Esophagus squamous epithelium (tissue), 4 donors: ENCODE measurements around the gene PUS1.

Experiments used
- CTCF ChIP-seq, 6 experiments: fragments of 450-650 bp in 4 of 6; fragments of 200-600 bp in 2 of 6; sonication (generic) in 2 of 6; IDR thresholded peaks; one replicate each; pipeline ENCODE4 v1.5.1; 2016 to 2019; ENCODE audit warnings: antibody characterized with exemption in 6 of 6, mild to moderate bottlenecking in 4 of 6, moderate library complexity in 4 of 6
- POLR2A ChIP-seq, 4 donors: fragments of 450-650 bp; IDR thresholded peaks; one replicate each; pipeline ENCODE4 v1.6.1; 2017; ENCODE audit warnings: antibody characterized with exemption in 4 of 4, mild to moderate bottlenecking in 4 of 4, moderate library complexity in 3 of 4

GRCh38 chr12:131901431-131902331 is 27.4 kb upstream of the PUS1 start:
- no peak for TF ChIP-seq CTCF (IDR thresholded peaks at IDR 0.05)
- TF ChIP-seq POLR2A (IDR thresholded peaks at IDR 0.05): no peak
